HepG2 (cell line): ENCODE results near the gene CYP2W1. TPM values are rescaled to one million over a fixed set of nuclear protein-coding genes. Genes with fewer than 3 reads are reported as not detected.

ENCODE experiments used
- CEBPG ChIP-seq: IDR thresholded peaks from 2 replicates; pipeline ENCODE4 v1.6.1; 2016
- GTF2F1 ChIP-seq: fragments of 150-350 bp; IDR thresholded peaks from 2 replicates; pipeline ENCODE4 v1.6.1; 2014; ENCODE audit warnings: low read length
- MBD4 ChIP-seq: IDR thresholded peaks from 2 replicates; pipeline ENCODE4 v1.6.1; 2012; ENCODE audit warnings: low read length, inconsistent platforms, borderline replicate concordance
- MXD4 ChIP-seq: IDR thresholded peaks from 2 replicates; pipeline ENCODE4 v1.6.1; 2016; ENCODE audit warnings: mild to moderate bottlenecking, missing biosample characterization, missing genetic modification reagents
- RFX5 ChIP-seq: IDR thresholded peaks from 2 replicates; pipeline ENCODE4 v1.6.1; 2011; ENCODE audit warnings: low read depth, low read length, improper control_type of control experiment
- YEATS4 ChIP-seq: sonication (generic); formaldehyde crosslinking; IDR thresholded peaks from 2 replicates; pipeline ENCODE4 v1.4.0; 2020; ENCODE audit warnings: missing genetic modification reagents, borderline replicate concordance
- ZNF3 ChIP-seq: IDR thresholded peaks from 2 replicates; pipeline ENCODE4 v1.7.0; 2017; ENCODE audit warnings: inconsistent platforms
- ZNF562 ChIP-seq: sonication (generic); formaldehyde crosslinking; IDR thresholded peaks from 2 replicates; pipeline ENCODE4 v1.8.0; 2022; ENCODE audit warnings: missing genetic modification reagents, borderline replicate concordance
- ZNF567 ChIP-seq: sonication (generic); formaldehyde crosslinking; IDR thresholded peaks from 2 replicates; pipeline ENCODE4 v1.8.1; 2023; ENCODE audit warnings: mild to moderate bottlenecking, missing genetic modification reagents, borderline replicate concordance
- ZSCAN20 ChIP-seq: sonication (generic); formaldehyde crosslinking; IDR thresholded peaks from 2 replicates; pipeline ENCODE4 v1.4.0; 2020; ENCODE audit warnings: missing genetic modification reagents, mild to moderate bottlenecking, borderline replicate concordance
- polyA plus RNA-seq, 8 experiments: library from polyadenylated mRNA; depleted of rRNA in 3 of 8; stranded (reverse) in 7 of 8; unstranded in 1 of 8; fragments of >200 nt; fragmentation: Illumina TruSeq in 4 of 8; extraction: Trizol in 4 of 8; gene quantifications; 2 replicates each; pipeline versions ENCODE4 v1.2.1 to v1.2.3, GENCODE V29; 2011 to 2016; ENCODE audit warnings: low read depth in 4 of 8, missing spikeins in 1 of 8, mixed read lengths in 1 of 8; ENCODE audit not compliant: insufficient read depth in 1 of 8
- total RNA-seq, 5 experiments: library from RNA; depleted of rRNA; stranded (reverse); fragments of >200 nt; fragmentation: Illumina TruSeq; extraction: Trizol; gene quantifications; 2 replicates each; pipeline ENCODE4 v1.2.3, GENCODE V29; 2016; ENCODE audit warnings: low read depth in 1 of 5
- TF ChIP-seq, protein P1 (sequence below): sonication (generic); formaldehyde crosslinking; IDR thresholded peaks from 2 replicates; pipeline ENCODE4 v1.5.0; 2020; ENCODE audit warnings: mild to moderate bottlenecking, missing genetic modification reagents, moderate library complexity
- TF ChIP-seq, protein P2 (sequence below): sonication (generic); formaldehyde crosslinking; IDR thresholded peaks from 2 replicates; pipeline ENCODE4 v1.8.0; 2022; ENCODE audit warnings: mild to moderate bottlenecking, missing genetic modification reagents, moderate library complexity
- TF ChIP-seq, protein P3 (sequence below): sonication (generic); formaldehyde crosslinking; IDR thresholded peaks from 2 replicates; pipeline ENCODE4; 2020; ENCODE audit warnings: missing genetic modification reagents, mild to moderate bottlenecking, borderline replicate concordance
- TF ChIP-seq, protein P4 (sequence below): sonication (generic); formaldehyde crosslinking; conservative IDR thresholded peaks from 2 replicates; pipeline ENCODE4 v1.4.0; 2020; ENCODE audit warnings: mild to moderate bottlenecking, missing genetic modification reagents, moderate library complexity
- TF ChIP-seq, protein P5 (sequence below): sonication (generic); formaldehyde crosslinking; IDR thresholded peaks from 2 replicates; pipeline ENCODE4 v1.8.1; 2023; ENCODE audit warnings: mild to moderate bottlenecking, inconsistent platforms, moderate library complexity, missing genetic modification reagents, borderline replicate concordance
- TF ChIP-seq, protein P6 (sequence below): sonication (generic); formaldehyde crosslinking; IDR thresholded peaks from 2 replicates; pipeline ENCODE4 v1.4.0; 2020; ENCODE audit warnings: missing genetic modification reagents; ENCODE audit errors: not compliant biosample characterization
- TF ChIP-seq, protein P7 (sequence below): sonication (generic); formaldehyde crosslinking; IDR thresholded peaks from 2 replicates; pipeline ENCODE4 v1.4.0; 2020; ENCODE audit warnings: mild to moderate bottlenecking, missing genetic modification reagents

CYP2W1 gene
- total and polyA plus RNA-seq, 2 of the 13 experiments (the other 11 are each of a cell fraction or from before 2014, with no cell fraction given), result 19.5 to 31.7 TPM

DNA sequence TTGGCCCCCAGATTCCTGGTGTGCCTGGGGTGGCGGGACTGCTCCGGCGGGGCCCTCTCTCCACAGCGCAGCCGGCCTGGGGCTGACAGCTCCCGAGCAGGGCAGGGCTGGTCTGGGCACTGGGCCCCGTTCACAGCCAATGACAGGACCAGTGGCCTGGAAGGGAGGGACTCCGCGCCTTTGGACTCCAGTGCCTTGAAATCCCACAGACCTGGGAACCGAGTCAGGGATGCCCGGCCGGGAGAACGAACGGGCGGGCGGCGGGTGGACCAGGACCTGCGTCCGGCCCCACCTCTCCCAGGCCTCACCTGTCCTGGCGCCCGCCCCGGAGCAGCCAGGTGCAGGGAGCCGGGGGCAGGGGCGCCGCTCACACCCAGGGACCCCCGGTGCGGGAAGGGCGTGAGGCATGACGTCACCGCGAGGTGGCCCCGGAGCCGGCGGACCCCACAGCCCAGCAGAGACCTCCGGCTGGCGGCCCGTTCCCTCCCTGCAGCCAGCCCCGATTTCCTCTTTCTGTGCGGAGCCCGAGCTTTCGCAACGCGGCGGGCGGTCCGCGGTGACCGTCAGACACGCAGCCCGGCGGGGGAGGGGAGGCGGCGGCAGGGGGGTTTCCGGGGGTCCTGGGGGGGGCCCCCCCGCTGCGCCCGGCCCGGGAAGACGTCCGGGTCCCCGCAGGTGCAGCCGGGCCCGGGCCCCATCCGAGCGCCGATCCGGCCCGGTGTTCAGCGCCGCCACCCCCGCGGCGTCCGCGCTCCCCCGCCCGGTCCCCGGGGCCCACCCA, 29.2 kb upstream of the CYP2W1 start (continued):
- TF ChIP-seq, protein P1, sequence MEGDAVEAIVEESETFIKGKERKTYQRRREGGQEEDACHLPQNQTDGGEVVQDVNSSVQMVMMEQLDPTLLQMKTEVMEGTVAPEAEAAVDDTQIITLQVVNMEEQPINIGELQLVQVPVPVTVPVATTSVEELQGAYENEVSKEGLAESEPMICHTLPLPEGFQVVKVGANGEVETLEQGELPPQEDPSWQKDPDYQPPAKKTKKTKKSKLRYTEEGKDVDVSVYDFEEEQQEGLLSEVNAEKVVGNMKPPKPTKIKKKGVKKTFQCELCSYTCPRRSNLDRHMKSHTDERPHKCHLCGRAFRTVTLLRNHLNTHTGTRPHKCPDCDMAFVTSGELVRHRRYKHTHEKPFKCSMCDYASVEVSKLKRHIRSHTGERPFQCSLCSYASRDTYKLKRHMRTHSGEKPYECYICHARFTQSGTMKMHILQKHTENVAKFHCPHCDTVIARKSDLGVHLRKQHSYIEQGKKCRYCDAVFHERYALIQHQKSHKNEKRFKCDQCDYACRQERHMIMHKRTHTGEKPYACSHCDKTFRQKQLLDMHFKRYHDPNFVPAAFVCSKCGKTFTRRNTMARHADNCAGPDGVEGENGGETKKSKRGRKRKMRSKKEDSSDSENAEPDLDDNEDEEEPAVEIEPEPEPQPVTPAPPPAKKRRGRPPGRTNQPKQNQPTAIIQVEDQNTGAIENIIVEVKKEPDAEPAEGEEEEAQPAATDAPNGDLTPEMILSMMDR, result 0 out of 2 replicates have a peak, but pooled peaks have one; percentile 10
- TF ChIP-seq RFX5 (no peak), CEBPG (CRISPR knock-in tag) (peak; percentile 55; the same call in 1 of the 2 replicates), GTF2F1 (no peak), ZSCAN20 (CRISPR knock-in tag) (no peak), ZNF3 (CRISPR knock-in tag) (no peak), YEATS4 (CRISPR knock-in tag) (0 out of 2 replicates have a peak, but pooled peaks have one; percentile 18), ZNF562 (CRISPR knock-in tag) (no peak), MXD4 (0 out of 2 replicates have a peak, but pooled peaks have one; percentile 40), ZNF567 (CRISPR knock-in tag) (no peak), MBD4 (no peak)
- TF ChIP-seq, protein P2, sequence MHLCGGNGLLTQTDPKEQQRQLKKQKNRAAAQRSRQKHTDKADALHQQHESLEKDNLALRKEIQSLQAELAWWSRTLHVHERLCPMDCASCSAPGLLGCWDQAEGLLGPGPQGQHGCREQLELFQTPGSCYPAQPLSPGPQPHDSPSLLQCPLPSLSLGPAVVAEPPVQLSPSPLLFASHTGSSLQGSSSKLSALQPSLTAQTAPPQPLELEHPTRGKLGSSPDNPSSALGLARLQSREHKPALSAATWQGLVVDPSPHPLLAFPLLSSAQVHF (CRISPR knock-in tag), result peak; percentile 57; the same call in 1 of the 2 replicates
- TF ChIP-seq, protein P3, sequence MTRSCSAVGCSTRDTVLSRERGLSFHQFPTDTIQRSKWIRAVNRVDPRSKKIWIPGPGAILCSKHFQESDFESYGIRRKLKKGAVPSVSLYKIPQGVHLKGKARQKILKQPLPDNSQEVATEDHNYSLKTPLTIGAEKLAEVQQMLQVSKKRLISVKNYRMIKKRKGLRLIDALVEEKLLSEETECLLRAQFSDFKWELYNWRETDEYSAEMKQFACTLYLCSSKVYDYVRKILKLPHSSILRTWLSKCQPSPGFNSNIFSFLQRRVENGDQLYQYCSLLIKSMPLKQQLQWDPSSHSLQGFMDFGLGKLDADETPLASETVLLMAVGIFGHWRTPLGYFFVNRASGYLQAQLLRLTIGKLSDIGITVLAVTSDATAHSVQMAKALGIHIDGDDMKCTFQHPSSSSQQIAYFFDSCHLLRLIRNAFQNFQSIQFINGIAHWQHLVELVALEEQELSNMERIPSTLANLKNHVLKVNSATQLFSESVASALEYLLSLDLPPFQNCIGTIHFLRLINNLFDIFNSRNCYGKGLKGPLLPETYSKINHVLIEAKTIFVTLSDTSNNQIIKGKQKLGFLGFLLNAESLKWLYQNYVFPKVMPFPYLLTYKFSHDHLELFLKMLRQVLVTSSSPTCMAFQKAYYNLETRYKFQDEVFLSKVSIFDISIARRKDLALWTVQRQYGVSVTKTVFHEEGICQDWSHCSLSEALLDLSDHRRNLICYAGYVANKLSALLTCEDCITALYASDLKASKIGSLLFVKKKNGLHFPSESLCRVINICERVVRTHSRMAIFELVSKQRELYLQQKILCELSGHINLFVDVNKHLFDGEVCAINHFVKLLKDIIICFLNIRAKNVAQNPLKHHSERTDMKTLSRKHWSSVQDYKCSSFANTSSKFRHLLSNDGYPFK (CRISPR knock-in tag), result peak; percentile 41
- TF ChIP-seq, protein P4, sequence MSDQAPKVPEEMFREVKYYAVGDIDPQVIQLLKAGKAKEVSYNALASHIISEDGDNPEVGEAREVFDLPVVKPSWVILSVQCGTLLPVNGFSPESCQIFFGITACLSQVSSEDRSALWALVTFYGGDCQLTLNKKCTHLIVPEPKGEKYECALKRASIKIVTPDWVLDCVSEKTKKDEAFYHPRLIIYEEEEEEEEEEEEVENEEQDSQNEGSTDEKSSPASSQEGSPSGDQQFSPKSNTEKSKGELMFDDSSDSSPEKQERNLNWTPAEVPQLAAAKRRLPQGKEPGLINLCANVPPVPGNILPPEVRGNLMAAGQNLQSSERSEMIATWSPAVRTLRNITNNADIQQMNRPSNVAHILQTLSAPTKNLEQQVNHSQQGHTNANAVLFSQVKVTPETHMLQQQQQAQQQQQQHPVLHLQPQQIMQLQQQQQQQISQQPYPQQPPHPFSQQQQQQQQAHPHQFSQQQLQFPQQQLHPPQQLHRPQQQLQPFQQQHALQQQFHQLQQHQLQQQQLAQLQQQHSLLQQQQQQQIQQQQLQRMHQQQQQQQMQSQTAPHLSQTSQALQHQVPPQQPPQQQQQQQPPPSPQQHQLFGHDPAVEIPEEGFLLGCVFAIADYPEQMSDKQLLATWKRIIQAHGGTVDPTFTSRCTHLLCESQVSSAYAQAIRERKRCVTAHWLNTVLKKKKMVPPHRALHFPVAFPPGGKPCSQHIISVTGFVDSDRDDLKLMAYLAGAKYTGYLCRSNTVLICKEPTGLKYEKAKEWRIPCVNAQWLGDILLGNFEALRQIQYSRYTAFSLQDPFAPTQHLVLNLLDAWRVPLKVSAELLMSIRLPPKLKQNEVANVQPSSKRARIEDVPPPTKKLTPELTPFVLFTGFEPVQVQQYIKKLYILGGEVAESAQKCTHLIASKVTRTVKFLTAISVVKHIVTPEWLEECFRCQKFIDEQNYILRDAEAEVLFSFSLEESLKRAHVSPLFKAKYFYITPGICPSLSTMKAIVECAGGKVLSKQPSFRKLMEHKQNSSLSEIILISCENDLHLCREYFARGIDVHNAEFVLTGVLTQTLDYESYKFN (CRISPR knock-in tag), result no peak
- TF ChIP-seq, protein P5, sequence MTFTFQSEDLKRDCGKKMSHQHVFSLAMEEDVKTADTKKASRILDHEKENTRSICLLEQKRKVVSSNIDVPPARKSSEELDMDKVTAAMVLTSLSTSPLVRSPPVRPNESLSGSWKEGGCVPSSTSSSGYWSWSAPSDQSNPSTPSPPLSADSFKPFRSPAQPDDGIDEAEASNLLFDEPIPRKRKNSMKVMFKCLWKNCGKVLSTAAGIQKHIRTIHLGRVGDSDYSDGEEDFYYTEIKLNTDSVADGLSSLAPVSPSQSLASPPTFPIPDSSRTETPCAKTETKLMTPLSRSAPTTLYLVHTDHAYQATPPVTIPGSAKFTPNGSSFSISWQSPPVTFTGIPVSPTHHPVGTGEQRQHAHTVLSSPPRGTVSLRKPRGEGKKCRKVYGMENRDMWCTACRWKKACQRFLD (CRISPR knock-in tag), result 0 out of 2 replicates have a peak, but pooled peaks have one; percentile 52
- TF ChIP-seq, protein P6, sequence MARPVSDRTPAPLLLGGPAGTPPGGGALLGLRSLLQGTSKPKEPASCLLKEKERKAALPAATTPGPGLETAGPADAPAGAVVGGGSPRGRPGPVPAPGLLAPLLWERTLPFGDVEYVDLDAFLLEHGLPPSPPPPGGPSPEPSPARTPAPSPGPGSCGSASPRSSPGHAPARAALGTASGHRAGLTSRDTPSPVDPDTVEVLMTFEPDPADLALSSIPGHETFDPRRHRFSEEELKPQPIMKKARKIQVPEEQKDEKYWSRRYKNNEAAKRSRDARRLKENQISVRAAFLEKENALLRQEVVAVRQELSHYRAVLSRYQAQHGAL (CRISPR knock-in tag), result no peak
- TF ChIP-seq, protein P7, sequence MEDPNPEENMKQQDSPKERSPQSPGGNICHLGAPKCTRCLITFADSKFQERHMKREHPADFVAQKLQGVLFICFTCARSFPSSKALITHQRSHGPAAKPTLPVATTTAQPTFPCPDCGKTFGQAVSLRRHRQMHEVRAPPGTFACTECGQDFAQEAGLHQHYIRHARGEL (CRISPR knock-in tag), result no peak
